ENCODE measurements around the gene MPND.
A peak's percentile ranks its signal among the peaks of the same experiment; 100 is the strongest.
"Not testable (repeated sequence)": the region's sequence is repeated elsewhere in the genome, so short reads cannot be mapped to it uniquely, and the experiment has no call there.

MPND gene

GRCh38 chr19:4320419-4320818 is 22.9 kb upstream of the MPND start:
- no peak for DNase-seq

GRCh38 chr19:4322942-4323665 is 20.3 kb upstream of the MPND start:
- no peak for DNase-seq

GRCh38 chr19:4323692-4324091 is 19.7 kb upstream of the MPND start:
- DNase-seq: no peak

GRCh38 chr19:4324228-4324627 is 19.1 kb upstream of the MPND start:
- DNase-seq: no peak

GRCh38 chr19:4326215-4326836 is 17.0 kb upstream of the MPND start:
- DNase-seq: no peak

GRCh38 chr19:4326837-4327251 is 16.5 kb upstream of the MPND start:
- DNase-seq: no peak

- peak; percentile 73 for DNase-seq
Measured at GRCh38 chr19:4327252-4327876, 16.0 kb upstream of the MPND start.

GRCh38 chr19:4327877-4328242 is 15.5 kb upstream of the MPND start:
- no peak for DNase-seq

GRCh38 chr19:4328243-4328990 is 14.9 kb upstream of the MPND start:
- DNase-seq: peak; percentile 98

GRCh38 chr19:4328991-4329681 is 14.2 kb upstream of the MPND start:
- DNase-seq: not testable (repeated sequence)

- no peak for DNase-seq
Measured at GRCh38 chr19:4329858-4330257, 13.5 kb upstream of the MPND start.

GRCh38 chr19:4334929-4335570 is 8.3 kb upstream of the MPND start:
- DNase-seq: no peak

- no peak for DNase-seq
Measured at GRCh38 chr19:4337906-4338440, 5.4 kb upstream of the MPND start.

GRCh38 chr19:4338441-4339355 is 4.7 kb upstream of the MPND start, which contains the start of gene STAP2:
Gene STAP2 (minus strand): TSS chr19:4338827. CDS start chr19:4338753, 74 bp downstream.
- DNase-seq: no peak

GRCh38 chr19:4342314-4342614 is 1.1 kb upstream of the MPND start:
- DNase-seq: no peak

- DNase-seq: peak; percentile 97
Measured at GRCh38 chr19:4342615-4343369, 570 bp upstream of the MPND start.

- no peak for DNase-seq
Measured at GRCh38 chr19:4345342-4346019, 2.1 kb downstream of the MPND start.

GRCh38 chr19:4346020-4346383 is 2.6 kb downstream of the MPND start:
- DNase-seq: no peak

GRCh38 chr19:4347521-4347920 is 4.2 kb downstream of the MPND start:
- no peak for DNase-seq

- DNase-seq: not testable (repeated sequence)
Measured at GRCh38 chr19:4349225-4349624, 5.9 kb downstream of the MPND start.

Measured in right forelimb (tissue), 1 donor.